Peyer's patch (tissue), 4 donors: ENCODE results near the gene ASMT.
"Not testable (repeated sequence)": the region's sequence is repeated elsewhere in the genome, so short reads cannot be mapped to it uniquely, and the experiment has no call there.

Experiments
- CTCF ChIP-seq, 6 experiments: fragments of 450-650 bp in 4 of 6; fragments of 200-600 bp in 2 of 6; sonication (generic) in 1 of 6; IDR thresholded peaks; one replicate each; pipeline ENCODE4 v1.5.1; 2017 to 2019; ENCODE audit warnings: antibody characterized with exemption in 6 of 6, mild to moderate bottlenecking in 3 of 6, moderate library complexity in 1 of 6
- POLR2A ChIP-seq, 2 donors: fragments of 450-650 bp; IDR thresholded peaks; one replicate each; pipeline ENCODE4 v1.5.1; 2017; ENCODE audit warnings: antibody characterized with exemption in 2 of 2, mild to moderate bottlenecking in 2 of 2, moderate library complexity in 2 of 2

- not testable (repeated sequence) for TF ChIP-seq CTCF, POLR2A (IDR thresholded peaks at IDR 0.05)
Observed at GRCh38 chrX:1684883-1685282, 70.0 kb downstream of the ASMT start.
